DMS53 treated with DMSO at 0.1 percent for 48 hours (cell line): ENCODE results near the gene MSRB3.

ENCODE experiments used
- DNase-seq: peaks from one replicate; lab custom pipeline; 2025; ENCODE audit not compliant: unreplicated experiment; lab: John Stamatoyannopoulos, UW

MSRB3 gene

DNA sequence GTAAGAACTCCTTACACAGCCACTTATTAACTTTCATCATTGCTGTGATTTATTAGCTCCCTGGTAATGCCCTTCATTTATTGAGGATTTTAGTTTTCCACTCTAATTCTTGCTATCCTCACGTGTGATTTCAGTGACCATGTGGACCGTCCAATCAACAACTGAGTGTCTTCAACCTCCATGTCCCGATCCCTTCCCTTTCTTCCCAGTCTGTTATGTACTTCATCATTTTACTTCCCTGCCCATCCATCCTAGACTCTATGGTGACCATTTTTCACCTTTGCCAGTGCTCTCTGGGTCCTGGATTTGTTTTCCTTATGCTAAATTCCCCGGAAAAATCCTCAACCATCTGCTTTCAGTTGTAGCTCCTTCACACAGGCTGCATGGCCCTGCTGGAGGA is 111.0 kb downstream of the MSRB3 start:
- no peak for DNase-seq

DNA sequence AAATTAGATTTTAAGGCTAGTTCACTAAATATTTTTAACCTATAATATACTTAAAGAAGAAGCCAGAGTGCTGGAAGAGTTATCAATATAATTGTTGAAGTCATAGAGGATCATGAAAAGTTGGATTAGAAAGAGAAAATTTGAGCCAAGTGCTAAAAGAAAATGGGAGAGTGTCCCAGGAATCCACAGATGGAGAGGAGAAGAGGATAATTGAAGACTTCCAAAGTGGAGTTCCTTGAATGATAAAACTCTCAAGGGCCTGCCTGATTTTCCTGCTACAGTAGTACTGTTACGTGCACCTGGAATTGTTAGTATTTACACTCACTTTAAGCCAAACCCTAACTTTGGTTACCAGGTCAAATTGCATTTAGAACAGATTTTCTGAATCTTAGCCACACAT is 113.2 kb downstream of the MSRB3 start:
- DNase-seq = no peak

DNA sequence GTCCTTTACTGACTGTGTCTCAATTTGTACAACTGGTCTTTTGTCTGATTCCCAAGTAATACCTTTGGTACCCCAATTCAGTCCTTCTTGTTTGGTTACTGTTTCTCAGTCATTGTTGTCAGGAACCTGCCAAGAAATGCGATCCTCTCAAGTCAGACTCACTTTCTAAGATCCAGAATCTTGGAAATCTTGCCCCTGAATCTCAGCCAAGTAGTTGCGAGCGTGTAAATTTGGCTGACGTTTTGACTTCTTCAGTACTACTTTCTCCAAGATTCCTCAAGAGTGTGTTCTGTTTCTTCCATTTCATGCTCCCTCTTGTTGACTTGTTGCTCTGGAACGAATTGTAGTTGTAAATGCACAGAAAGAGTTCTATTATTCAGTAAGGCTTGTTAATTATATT is 114.0 kb downstream of the MSRB3 start:
- DNase-seq = no peak

DNA sequence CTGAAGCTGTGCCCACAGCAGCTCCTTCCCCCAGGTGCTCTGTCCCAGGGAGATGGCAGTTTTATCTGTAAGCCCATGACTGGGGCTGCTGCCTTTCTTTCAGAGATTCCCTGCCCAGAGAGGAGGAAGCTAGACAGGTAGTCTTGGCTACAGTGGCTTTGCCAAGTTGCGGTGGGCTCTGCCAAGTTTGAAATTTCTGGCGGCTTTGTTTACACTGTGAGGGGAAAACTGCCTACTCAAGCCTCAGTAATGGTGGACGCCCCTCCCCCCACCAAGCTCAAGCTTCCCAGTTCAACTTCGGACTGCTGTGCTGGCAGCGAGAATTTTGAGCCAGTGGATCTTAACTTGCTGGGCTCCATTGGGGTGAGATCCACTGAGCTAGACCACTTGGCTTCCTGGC is 124.7 kb downstream of the MSRB3 start:
- no peak for DNase-seq

DNA sequence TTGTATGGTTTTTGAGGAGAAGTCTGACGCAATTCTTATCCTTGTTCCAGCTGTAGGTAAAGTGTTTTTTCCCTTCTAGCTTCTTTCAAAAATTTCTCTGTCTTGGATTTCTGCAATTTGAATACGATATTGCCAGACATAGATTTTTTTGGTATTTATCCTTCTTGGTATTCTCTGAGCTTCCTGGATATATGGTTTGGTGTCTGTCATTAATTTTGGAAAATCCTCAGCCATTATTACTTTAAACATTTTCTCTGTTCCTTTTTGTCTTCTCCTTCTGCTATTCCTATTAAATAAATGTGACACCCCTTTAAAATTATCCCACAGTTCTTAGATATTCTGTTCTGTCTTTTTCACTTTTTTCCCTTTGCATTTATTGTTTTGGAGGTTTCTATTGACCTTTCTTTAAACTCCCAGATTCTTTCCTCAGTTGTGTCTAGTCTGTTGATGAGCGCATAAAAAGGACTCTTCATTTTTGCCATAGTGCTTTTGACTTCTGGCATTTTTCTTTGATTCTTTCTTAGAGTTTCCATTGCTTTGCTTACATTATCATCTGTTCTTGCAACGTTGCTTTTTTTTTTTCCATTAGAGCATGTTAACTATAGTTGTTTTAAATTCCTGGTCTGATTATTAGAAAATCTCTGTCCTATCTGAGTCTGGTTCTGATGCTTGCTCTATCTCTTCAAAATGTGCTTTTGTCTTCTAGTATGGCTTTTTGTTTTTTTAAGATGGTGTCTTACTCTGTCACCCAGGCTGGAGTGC is 129.1 kb downstream of the MSRB3 start:
- DNase-seq = no peak

GRCh38 chr12:65408441-65408840 is 130.0 kb downstream of the MSRB3 start:
- no peak for DNase-seq

DNA sequence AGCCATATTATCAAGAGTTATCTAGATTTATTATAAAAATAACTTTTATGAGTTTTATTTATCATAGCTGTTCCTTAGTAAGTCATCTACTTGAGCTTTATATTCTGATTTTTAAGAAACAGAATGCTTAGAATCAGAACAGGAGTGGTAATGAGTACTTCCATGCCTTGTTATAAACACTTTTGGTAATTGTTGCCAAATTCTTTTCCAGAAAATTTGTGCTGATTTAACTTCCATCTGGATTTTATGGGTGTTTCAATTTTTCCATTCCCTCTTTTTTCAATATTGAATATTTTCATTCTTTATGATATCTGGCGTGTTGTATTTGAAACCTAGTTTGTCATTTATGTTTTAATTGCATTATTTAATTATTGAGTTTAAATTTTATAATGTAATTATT is 131.2 kb downstream of the MSRB3 start:
- DNase-seq = no peak

DNA sequence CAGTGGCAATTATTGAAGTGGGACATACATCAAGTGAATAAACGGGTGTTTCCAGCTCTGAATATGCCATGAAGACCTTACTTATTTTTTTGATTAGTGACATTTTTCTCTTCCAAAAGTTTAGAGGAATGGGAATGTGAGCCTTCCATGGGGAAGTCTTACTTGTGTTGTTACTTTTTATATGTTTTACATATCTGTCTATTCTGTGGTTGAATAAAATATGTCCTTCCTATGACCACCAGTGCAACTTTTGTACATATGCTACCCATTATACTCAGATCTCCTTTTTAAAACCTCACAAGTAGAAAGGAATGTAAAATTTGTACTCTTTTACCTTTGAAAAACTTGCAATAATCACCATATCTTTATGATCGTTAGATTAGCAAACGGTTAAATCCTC is 132.7 kb downstream of the MSRB3 start:
- DNase-seq = no peak

- no peak for DNase-seq
These were observed 136.0 kb downstream of the MSRB3 start for GRCh38 chr12:65414526-65414925.

DNA sequence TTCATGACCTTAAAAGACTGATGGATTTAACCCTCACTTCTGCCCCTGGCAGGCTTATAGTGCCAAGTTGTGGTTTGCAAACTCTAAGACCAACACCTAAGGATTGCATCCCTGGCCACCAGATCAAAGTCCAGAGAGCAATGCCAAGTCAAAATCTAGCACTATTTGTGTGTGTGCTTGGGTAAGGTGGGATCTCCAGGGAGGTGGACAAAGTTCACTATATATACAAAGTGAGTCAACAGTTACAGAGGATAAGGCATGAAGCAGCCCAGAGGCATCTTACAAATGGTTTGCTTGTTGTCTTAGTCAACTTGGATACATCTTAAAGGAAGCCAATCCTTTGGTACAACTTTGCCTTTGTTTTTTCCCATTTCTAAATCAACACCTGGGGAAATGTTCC is 137.3 kb downstream of the MSRB3 start:
- DNase-seq = no peak

- DNase-seq = no peak
These were observed 141.0 kb downstream of the MSRB3 start for GRCh38 chr12:65419284-65420072.

DNA sequence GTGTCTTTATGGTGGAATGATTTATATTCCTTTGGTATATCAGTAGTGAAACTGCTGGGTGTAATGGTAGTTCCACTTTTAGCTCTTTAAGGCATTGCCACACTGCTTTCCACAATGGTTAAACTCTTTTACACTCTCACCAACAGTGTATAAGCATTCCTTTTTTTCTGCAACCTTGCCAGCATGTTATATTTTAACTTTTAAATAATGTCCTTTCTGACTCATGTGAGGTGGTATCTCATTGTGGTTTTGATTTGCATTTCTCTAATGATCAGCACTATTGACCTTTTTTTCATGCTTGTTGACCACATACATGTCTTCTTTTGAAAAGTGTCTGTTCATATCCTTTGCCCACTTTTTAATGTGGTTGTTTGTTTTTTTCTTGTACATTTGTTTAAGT is 142.5 kb downstream of the MSRB3 start:
- no peak for DNase-seq

- no peak for DNase-seq
These were observed 149.2 kb downstream of the MSRB3 start for GRCh38 chr12:65427646-65428045.

DNA sequence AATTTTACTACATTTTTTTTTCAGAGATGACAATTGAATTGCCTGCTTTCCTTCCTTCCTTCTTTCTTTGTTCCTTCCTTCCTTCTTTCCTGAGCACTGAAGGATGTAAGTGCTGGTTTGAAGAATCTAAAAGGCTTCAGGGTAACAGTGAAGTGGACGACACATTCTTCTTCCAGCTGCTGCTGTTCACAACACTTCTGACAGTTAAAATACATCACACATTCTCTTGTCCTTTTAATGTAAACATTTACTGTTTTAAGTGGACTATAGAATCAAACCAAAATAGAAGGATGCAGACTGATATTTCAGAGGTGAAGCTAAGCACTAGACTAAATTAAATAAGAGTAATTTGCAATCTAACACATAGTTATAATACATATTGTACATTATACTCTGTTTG is 151.5 kb downstream of the MSRB3 start:
- DNase-seq = no peak

DNA sequence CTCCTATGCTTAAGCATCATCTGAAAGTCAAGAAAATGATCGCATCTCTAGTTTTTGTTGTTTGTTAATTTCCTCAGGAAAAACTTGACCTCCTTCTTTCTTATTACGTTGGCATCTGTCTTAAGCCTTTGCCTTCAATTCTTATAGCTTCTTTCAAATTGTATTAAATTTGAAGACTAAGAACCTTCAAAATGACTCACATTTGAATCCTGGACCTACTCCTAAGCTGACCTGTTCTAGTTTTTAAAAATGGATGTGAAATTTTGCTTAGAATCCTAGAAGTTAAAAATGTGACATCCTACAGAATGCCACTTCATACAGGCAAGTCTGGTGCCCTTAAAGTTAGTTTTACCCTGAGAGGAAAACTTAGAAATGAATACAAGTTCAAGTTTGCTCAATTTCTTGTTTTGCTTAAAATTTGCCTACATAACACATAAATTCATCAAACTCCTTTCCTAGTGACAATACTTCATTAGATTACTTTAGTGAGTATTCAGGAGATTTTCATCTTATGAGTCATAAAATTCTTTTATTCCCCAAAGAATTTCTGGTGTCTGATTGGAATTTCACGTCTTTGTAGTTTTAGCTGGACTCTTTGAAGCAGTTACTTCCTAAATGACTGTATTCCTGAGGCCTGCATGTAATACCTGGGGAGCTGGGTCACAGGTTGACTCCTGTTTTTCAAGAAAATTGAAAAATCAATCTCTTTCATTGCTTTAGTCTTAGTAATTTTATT is 152.3 kb downstream of the MSRB3 start:
- no peak for DNase-seq

GRCh38 chr12:65432114-65432513 is 153.6 kb downstream of the MSRB3 start:
- DNase-seq = no peak

DNA sequence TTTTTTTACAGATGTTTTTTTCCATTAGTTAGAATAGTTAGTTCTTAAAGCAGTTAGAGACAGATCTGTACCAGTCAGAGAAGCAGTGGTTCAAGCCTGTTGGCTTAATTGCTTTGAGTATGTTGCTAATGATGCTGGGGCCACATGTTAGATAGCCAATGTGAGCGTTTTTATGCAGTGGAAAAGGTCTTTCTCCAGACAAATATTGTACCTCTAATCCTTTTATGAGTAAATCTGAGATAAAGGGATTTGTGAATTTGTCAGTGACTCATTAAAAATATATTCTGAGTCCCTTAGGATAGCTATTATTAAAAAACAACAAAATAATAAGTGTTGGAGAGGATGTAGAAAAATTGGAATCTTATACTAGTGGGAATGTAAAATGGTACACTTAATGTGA is 154.2 kb downstream of the MSRB3 start:
- DNase-seq = no peak

GRCh38 chr12:65434737-65435136 is 156.3 kb downstream of the MSRB3 start:
- no peak for DNase-seq

- DNase-seq = no peak
These were observed 164.6 kb downstream of the MSRB3 start for GRCh38 chr12:65443038-65443437.

DNA sequence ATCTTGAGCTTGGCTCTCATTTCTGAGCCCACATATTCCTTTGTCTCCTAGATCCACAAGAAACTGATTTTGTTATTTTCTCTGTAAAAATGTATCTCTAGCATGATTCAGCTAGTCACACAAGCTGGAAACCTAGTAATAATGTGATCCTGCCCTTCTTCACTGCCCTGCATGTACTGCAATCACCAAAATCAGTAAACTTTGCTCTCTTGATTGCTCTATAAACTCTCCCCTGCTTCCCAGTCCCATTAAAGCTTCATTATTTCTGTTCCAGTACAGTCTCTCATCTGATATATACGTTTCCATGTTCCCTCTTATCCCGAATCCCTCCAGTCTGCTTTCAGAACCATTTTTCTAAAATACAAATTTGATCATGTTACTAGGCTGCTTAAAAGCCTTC is 166.5 kb downstream of the MSRB3 start:
- DNase-seq = no peak

GRCh38 chr12:65446901-65447300 is 168.4 kb downstream of the MSRB3 start:
- no peak for DNase-seq

- no peak for DNase-seq
These were observed 170.9 kb downstream of the MSRB3 start for GRCh38 chr12:65449400-65449799.
